ENCODE results near the gene GOLGA6B. TPM values are rescaled to one million over a fixed set of nuclear protein-coding genes. Genes with fewer than 3 reads are reported as not detected.
"Not testable (repeated sequence)": the region's sequence is repeated elsewhere in the genome, so short reads cannot be mapped to it uniquely, and the experiment has no call there.

GOLGA6B gene
- polyA plus RNA-seq, 4 donors = 0.06 TPM; not detected in 3

DNA sequence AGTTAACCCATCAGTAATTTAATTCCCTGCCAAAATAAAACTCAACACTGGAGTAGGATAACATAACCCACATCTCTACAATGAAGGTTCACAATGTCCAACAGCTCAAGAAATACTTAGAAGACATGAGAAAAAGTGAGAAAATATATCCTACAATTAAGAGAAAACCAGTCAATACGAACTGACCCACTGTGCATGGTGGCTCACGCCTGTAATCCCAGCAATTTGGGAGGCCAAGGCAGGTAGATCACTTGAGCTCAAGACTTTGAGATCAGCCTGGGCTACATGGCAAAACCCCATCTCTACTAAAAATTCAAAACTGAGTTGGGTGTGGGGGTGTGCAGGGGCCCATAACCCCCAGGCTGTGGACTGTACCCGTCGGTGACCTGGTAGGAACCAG lies 30.6 kb upstream of the GOLGA6B start:
- H3K9me3 ChIP-seq (ENCODE audit: control insufficient read depth in 2 of 2, insufficient read depth in 1 of 2, low read depth in 1 of 2, low read length in 1 of 2); H3K27me3 ChIP-seq (ENCODE audit: control insufficient read depth in 3 of 3, insufficient read depth in 3 of 3, low read length in 3 of 3); FAIRE-seq: not testable (repeated sequence)

DNA sequence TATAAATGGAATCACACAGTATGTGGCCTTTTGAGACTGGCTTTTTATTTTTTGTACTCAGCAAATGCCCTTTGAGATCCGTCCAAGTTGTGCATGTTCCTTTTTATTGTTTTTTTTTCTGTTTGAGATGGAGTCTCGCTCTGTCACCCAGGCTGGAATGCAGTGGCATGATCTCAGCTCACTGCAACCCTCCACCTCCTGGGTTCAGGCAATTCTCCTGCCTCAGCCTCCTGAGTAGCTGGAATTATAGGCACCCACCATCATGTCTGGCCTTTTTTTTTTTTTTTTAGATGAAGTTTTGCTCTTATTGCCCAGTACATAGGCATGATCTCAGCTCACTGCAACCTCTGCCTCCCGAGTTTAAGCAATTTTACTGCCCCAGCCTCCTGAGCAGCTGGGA lies 28.3 kb upstream of the GOLGA6B start:
- WGBS, 3 donors = 71 to 85% (median 85%) methylated on average over 3 of the region's 3 CpGs
- not testable (repeated sequence) for H3K9me3 ChIP-seq (ENCODE audit: control insufficient read depth in 2 of 2, insufficient read depth in 1 of 2, low read depth in 1 of 2, low read length in 1 of 2); H3K27ac ChIP-seq (ENCODE audit: low read depth in 1 of 3, low read length in 2 of 3); DNase-seq; FAIRE-seq; H3K4me1 ChIP-seq (ENCODE audit: control insufficient read depth in 3 of 3, insufficient read depth in 2 of 3, low read depth in 1 of 3, low read length in 2 of 3); H3K4me3 ChIP-seq (ENCODE audit: low read depth in 1 of 3, low read length in 3 of 3); H3K27me3 ChIP-seq (ENCODE audit: control insufficient read depth in 3 of 3, insufficient read depth in 3 of 3, low read length in 3 of 3); H3K36me3 ChIP-seq (ENCODE audit: control insufficient read depth in 3 of 3, insufficient read depth in 2 of 3, low read depth in 1 of 3, low read length in 3 of 3)

More for the DNA sequence above, 30.6 kb upstream of the GOLGA6B start:
- not testable (repeated sequence) for DNase-seq; H3K27ac ChIP-seq (ENCODE audit: low read depth in 1 of 3, low read length in 2 of 3); H3K36me3 ChIP-seq (ENCODE audit: control insufficient read depth in 3 of 3, insufficient read depth in 2 of 3, low read depth in 1 of 3, low read length in 3 of 3); H3K4me3 ChIP-seq (ENCODE audit: low read depth in 1 of 3, low read length in 3 of 3); H3K4me1 ChIP-seq (ENCODE audit: control insufficient read depth in 3 of 3, insufficient read depth in 2 of 3, low read depth in 1 of 3, low read length in 2 of 3)
- 94 to 96% (median 95%) methylated on average over 4 of the region's 4 CpGs for WGBS, 3 donors

DNA sequence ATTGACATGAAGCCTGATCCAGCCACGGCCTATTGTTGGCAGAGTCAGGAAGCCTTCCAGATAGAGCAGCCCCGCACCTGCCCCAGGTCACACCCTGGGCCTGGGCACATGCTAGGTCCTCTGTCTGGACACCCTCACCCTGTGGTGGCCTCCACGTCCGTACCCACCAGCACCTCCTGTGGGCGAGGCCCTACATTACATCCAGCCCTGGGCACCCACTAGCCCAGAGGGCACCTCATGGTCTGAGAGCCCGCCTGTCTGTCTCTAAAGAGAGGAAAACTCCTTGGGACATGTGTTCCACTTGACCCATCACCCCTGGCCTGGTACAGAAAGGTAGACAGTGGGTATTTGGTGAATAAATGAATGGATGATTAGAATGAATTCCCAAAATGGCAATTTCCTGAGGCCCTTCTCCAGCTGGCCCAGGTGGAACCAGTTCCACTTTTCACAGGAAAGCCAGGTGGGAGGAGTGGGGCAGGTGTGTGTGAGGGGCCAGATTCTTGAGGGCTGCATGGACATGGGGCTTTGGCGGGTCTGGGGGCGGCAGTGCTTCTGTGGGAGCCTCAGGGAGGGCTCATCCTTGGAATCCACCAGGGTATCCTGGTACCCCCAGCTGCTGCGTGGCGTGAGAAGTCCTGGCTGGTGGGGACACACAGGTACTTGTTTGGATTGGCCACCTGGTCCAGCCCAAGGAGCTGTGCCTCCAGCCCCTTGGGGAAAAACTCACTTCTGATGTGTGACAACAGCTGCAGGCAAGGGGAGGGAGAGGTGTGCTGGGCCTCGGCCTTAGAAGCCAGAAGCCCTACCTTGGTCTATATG lies 26.0 kb upstream of the GOLGA6B start:
- not testable (repeated sequence) for H3K9me3 ChIP-seq (ENCODE audit: control insufficient read depth in 2 of 2, insufficient read depth in 1 of 2, low read depth in 1 of 2, low read length in 1 of 2); H3K27ac ChIP-seq (ENCODE audit: low read depth in 1 of 3, low read length in 2 of 3); H3K4me1 ChIP-seq (ENCODE audit: control insufficient read depth in 3 of 3, insufficient read depth in 2 of 3, low read depth in 1 of 3, low read length in 2 of 3); DNase-seq; H3K27me3 ChIP-seq (ENCODE audit: control insufficient read depth in 3 of 3, insufficient read depth in 3 of 3, low read length in 3 of 3); H3K4me3 ChIP-seq (ENCODE audit: low read depth in 1 of 3, low read length in 3 of 3); H3K36me3 ChIP-seq (ENCODE audit: control insufficient read depth in 3 of 3, insufficient read depth in 2 of 3, low read depth in 1 of 3, low read length in 3 of 3); FAIRE-seq
- WGBS, 3 donors = 82 to 84% (median 83%) methylated on average over 9 to 11 of the region's 11 CpGs

GRCh38 chr15:72629068-72629570 lies 25.4 kb upstream of the GOLGA6B start:
- 64 to 75% (median 74%) methylated on average over 6 to 7 of the region's 7 CpGs for WGBS, 3 donors
- not testable (repeated sequence) for DNase-seq; H3K4me3 ChIP-seq (ENCODE audit: low read depth in 1 of 3, low read length in 3 of 3); H3K9me3 ChIP-seq (ENCODE audit: control insufficient read depth in 2 of 2, insufficient read depth in 1 of 2, low read depth in 1 of 2, low read length in 1 of 2); FAIRE-seq; H3K36me3 ChIP-seq (ENCODE audit: control insufficient read depth in 3 of 3, insufficient read depth in 2 of 3, low read depth in 1 of 3, low read length in 3 of 3); H3K4me1 ChIP-seq (ENCODE audit: control insufficient read depth in 3 of 3, insufficient read depth in 2 of 3, low read depth in 1 of 3, low read length in 2 of 3); H3K27me3 ChIP-seq (ENCODE audit: control insufficient read depth in 3 of 3, insufficient read depth in 3 of 3, low read length in 3 of 3); H3K27ac ChIP-seq (ENCODE audit: low read depth in 1 of 3, low read length in 2 of 3)

- not testable (repeated sequence) for H3K4me1 ChIP-seq (ENCODE audit: control insufficient read depth in 3 of 3, insufficient read depth in 2 of 3, low read depth in 1 of 3, low read length in 2 of 3); H3K9me3 ChIP-seq (ENCODE audit: control insufficient read depth in 2 of 2, insufficient read depth in 1 of 2, low read depth in 1 of 2, low read length in 1 of 2); FAIRE-seq; H3K36me3 ChIP-seq (ENCODE audit: control insufficient read depth in 3 of 3, insufficient read depth in 2 of 3, low read depth in 1 of 3, low read length in 3 of 3); H3K27me3 ChIP-seq (ENCODE audit: control insufficient read depth in 3 of 3, insufficient read depth in 3 of 3, low read length in 3 of 3)
- WGBS, 3 donors = 1 to 3% (median 1%) methylated on average over 14 to 26 of the region's 43 CpGs
- Histone ChIP-seq H3K27ac (ENCODE audit: low read depth in 1 of 3, low read length in 2 of 3) (peak overlapping the region in 1 of 3 donors; percentile 38), H3K4me3 (ENCODE audit: low read depth in 1 of 3, low read length in 3 of 3) (peak overlapping the region in 2 of 3 donors; percentile 15 to 30)
- peak; percentile 73 to 79 for DNase-seq
Observed at GRCh38 chr15:72636519-72637282, 17.8 kb upstream of the GOLGA6B start.

GRCh38 chr15:72639759-72640483 lies 14.6 kb upstream of the GOLGA6B start:
- FAIRE-seq; H3K9me3 ChIP-seq (ENCODE audit: control insufficient read depth in 2 of 2, insufficient read depth in 1 of 2, low read depth in 1 of 2, low read length in 1 of 2); H3K27ac ChIP-seq (ENCODE audit: low read depth in 1 of 3, low read length in 2 of 3); DNase-seq; H3K4me3 ChIP-seq (ENCODE audit: low read depth in 1 of 3, low read length in 3 of 3); H3K4me1 ChIP-seq (ENCODE audit: control insufficient read depth in 3 of 3, insufficient read depth in 2 of 3, low read depth in 1 of 3, low read length in 2 of 3); H3K27me3 ChIP-seq (ENCODE audit: control insufficient read depth in 3 of 3, insufficient read depth in 3 of 3, low read length in 3 of 3); H3K36me3 ChIP-seq (ENCODE audit: control insufficient read depth in 3 of 3, insufficient read depth in 2 of 3, low read depth in 1 of 3, low read length in 3 of 3): not testable (repeated sequence)
- no CpG with 5 or more reads among the region's 26 CpGs for WGBS, 3 donors

GRCh38 chr15:72642271-72642670 lies 12.2 kb upstream of the GOLGA6B start:
- no CpG with 5 or more reads among the region's 2 CpGs for WGBS, 3 donors
- not testable (repeated sequence) for FAIRE-seq; DNase-seq; H3K27ac ChIP-seq (ENCODE audit: low read depth in 1 of 3, low read length in 2 of 3); H3K27me3 ChIP-seq (ENCODE audit: control insufficient read depth in 3 of 3, insufficient read depth in 3 of 3, low read length in 3 of 3); H3K36me3 ChIP-seq (ENCODE audit: control insufficient read depth in 3 of 3, insufficient read depth in 2 of 3, low read depth in 1 of 3, low read length in 3 of 3); H3K9me3 ChIP-seq (ENCODE audit: control insufficient read depth in 2 of 2, insufficient read depth in 1 of 2, low read depth in 1 of 2, low read length in 1 of 2); H3K4me1 ChIP-seq (ENCODE audit: control insufficient read depth in 3 of 3, insufficient read depth in 2 of 3, low read depth in 1 of 3, low read length in 2 of 3); H3K4me3 ChIP-seq (ENCODE audit: low read depth in 1 of 3, low read length in 3 of 3)

DNA sequence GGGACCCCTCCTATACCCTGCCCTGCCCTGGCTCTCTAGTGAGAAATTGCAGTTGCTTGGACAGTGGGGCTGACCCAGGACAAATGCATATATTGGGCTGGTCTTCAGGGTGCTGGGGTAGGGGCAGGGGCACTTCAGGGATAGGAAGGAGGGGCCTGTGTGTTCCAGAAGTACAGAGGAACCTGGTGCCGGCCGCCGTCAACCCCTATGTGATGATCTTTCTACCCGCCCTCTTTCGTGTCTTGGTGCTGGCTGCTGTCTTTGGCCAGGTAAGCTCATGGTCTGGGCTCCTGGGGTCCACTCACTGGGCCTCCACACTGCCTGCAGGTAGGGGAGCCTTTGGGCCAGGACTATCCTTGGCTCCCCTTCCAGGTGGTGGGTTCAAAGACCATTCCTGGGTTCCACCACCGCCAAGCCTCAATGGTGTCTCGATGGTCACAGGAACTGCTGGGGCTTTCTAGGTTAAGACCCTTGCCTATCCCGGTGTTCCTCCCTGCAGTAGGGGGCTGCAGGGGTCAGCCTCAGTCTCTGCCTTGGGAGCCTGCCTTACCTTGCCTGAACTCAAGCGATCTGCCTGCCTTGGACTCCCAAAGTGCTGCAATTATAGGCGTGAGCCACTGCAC lies 5.8 kb upstream of the GOLGA6B start:
- H3K27me3 ChIP-seq (ENCODE audit: control insufficient read depth in 3 of 3, insufficient read depth in 3 of 3, low read length in 3 of 3); H3K36me3 ChIP-seq (ENCODE audit: control insufficient read depth in 3 of 3, insufficient read depth in 2 of 3, low read depth in 1 of 3, low read length in 3 of 3); DNase-seq; H3K4me3 ChIP-seq (ENCODE audit: low read depth in 1 of 3, low read length in 3 of 3); H3K4me1 ChIP-seq (ENCODE audit: control insufficient read depth in 3 of 3, insufficient read depth in 2 of 3, low read depth in 1 of 3, low read length in 2 of 3); FAIRE-seq; H3K9me3 ChIP-seq (ENCODE audit: control insufficient read depth in 2 of 2, insufficient read depth in 1 of 2, low read depth in 1 of 2, low read length in 1 of 2); H3K27ac ChIP-seq (ENCODE audit: low read depth in 1 of 3, low read length in 2 of 3): not testable (repeated sequence)
- WGBS, 3 donors = 79 to 83% (median 81%) methylated on average over 8 of the region's 10 CpGs

Measured in small intestine (tissue), 7 donors.